ENCODE results near the gene B9D1. TPM values are rescaled to one million over a fixed set of nuclear protein-coding genes. Genes with fewer than 3 reads are reported as not detected.
A peak's percentile ranks its signal among the peaks of the same experiment; 100 is the strongest.

Gene B9D1, protein sequence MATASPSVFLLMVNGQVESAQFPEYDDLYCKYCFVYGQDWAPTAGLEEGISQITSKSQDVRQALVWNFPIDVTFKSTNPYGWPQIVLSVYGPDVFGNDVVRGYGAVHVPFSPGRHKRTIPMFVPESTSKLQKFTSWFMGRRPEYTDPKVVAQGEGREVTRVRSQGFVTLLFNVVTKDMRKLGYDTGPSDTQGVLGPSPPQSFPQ
- 5.9 TPM for total RNA-seq
- long read RNA-seq, partial matches to known transcripts = 2 of 6 reads
- long read RNA-seq, other reads (novel, unspliced or antisense) = 0 of 6 reads

DNA sequence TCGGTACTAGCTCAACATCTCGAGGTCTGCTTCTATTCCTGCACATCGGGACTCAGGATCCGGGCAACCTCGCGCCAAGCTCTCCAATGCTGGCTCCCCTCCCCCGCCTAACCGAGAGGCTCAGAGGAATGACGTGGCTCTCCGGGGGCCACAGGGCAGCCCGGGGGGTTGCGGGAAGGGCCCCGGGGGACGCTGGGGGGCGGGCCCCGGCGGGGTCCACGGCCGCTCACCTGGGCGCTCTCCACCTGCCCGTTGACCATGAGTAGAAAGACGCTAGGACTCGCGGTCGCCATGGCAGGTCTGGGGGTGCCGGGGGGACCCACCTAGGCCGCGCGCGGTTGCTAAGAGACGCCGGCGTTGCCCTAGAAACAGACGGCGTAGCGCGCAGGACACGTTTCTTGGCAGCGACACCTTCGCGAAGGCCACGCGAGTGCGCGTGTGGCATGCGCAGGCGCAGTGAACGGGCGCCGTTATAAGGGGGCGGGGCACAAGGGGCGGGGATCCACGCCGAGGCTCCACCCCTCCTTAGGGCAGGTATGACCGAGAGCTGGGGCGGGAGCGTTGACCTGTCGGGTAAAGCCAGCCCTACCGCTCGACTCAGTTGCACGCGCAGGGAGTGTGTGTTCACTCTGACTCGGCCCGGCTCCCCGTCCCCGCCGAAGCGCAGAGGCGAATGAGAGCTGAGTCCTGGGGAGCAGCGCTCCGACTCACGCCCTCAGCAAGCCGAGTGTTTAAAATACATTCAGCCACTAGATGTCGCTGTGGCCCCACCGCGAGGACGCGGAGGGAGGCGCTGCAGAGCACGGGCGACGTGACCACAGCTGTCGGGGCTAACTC, at the start of gene B9D1:
Gene B9D1 (minus strand): TSS at position 447 of the 837 bp plus-strand sequence. CDS start 154 bp downstream, at position 293.
- peak; percentile 97 for ATAC-seq
- DNase-seq = peak; percentile 96
- intact Hi-C loops (cut with micrococcal nuclease) = loop anchor here (2.0 kb wide), 1 partner anchor 84 kb away; no protein-coding TSS in a partner anchor

DNA sequence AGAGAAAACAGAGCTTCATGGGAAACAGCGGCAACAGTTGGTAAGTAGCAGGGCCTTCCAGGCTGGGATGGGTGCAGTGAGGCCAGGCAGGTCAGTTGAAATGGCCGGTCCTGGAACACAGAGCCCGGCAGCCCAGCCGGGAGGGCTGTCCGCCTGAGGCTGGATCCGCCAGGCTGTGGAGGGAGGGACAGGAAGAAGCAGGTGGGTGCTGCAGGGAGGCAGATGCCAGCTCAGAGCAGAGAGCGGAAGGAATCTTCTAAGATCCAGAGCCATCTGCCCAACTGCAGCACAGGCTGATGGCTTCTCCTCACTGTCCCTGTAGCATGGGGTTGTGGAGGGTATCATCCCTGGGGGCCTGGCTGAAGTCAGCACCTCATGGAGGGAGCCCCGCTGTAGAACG, 49.1 kb upstream of the B9D1 start:
- intact Hi-C loops (cut with micrococcal nuclease) = no loop called here
- peak; percentile 39 for ATAC-seq
- no peak for DNase-seq

DNA sequence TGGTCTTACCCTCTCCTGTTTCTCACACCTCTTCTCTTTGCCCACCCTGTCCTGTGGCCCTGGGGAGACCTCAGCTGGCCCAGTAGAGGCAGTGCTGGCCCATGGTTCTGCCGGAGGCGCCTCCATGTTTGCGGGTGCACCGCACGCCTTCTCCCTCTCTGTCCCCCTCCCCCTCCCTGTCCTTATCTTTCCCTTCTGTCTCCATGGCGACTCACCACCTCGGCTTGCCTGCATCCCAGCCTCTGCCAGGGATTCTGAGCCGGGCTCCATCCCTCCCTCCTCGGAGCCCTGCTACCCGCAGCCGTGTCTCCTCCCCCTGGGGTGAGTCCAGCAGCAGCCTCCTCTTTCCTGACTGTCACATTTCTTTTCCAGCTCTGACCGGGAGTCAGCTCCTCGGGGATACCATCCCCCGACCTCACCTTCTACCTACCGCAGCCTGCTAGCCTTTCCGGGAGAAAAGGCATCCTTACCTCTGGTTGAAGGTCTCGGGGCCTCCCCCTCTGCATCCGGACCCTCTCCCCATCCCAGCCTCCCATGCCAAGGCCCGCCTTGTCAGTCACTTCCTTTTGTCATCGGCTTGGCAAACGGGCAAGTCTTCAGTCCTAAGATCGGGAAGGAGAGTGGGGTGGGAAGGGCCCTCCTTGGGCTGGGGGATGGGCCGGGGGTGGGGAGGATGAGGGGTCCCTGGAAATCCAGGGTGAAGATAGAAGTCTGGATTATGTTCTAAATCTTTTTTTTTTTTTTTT, 48.5 kb upstream of the B9D1 start, which contains the start of gene RNF112:
Gene RNF112 (plus strand): TSS at position 358 of the 746 bp plus-strand sequence. CDS start 177 bp downstream, at position 535.
- DNase-seq (peak; percentile 60), ATAC-seq (peak; percentile 74)
- intact Hi-C loops (cut with micrococcal nuclease) = no loop called here

DNA sequence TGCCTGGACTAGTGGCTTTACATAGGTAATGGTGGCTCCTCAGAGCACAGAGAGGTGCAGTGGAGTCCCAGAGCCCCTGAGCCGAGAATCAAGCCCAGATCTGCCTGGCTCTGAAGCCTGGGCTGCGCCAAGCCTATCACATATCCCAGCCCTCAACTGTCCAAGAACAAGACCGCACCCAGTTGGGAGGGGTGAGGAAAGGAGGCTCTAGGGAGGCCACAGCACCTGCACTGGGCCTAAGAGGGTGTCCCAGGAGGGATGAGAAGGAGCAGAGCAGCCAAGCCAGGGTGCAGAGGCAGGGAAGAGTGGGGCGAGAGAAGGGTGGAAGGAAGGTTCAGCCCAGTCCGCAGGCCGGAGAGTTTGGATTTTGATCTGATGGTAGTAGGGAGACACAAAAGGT, 47.6 kb upstream of the B9D1 start:
- ATAC-seq (no peak), DNase-seq (no peak)
- intact Hi-C loops (cut with micrococcal nuclease) = no loop called here

DNA sequence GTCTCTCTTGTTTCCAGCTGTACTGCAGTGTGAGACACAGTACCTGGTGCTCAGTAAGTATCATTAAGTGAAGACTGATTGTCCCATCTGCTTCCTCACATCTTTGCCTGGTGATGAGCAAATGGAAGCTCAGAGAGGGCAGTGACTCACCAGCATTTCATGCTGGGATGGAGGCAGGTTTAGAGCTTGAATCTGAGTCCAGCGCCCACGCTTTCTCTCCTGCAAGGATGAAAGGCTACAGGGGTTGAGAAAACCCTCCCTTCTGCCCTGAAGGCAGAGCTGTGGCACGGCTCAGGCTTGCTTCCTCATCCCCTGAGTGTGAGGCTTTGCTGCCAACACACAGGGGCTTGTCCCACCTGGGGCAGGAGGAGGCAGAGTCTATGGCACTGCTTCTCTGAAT, 47.0 kb upstream of the B9D1 start:
- ATAC-seq (no peak), DNase-seq (no peak)
- intact Hi-C loops (cut with micrococcal nuclease) = no loop called here

DNA sequence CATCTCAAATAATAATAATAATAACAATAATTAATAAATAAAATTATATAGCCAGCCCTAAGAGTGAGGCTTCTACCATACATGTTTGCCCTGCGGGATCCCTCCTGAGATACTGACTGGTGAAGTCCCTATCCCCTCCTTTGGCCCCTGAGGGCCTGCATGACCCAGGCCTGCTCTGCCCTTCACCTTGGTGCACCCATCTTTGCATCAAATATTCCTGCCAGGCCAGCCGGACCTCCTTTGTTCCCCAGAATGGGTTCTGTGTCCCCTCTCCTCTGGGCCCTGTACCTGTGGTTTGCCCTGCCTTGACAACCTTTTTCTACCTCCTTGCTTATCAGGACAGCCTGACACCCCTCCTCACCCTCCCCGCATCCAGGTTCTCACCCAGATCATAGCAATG, 46.5 kb upstream of the B9D1 start:
- intact Hi-C loops (cut with micrococcal nuclease) = no loop called here
- DNase-seq (no peak), ATAC-seq (no peak)

DNA sequence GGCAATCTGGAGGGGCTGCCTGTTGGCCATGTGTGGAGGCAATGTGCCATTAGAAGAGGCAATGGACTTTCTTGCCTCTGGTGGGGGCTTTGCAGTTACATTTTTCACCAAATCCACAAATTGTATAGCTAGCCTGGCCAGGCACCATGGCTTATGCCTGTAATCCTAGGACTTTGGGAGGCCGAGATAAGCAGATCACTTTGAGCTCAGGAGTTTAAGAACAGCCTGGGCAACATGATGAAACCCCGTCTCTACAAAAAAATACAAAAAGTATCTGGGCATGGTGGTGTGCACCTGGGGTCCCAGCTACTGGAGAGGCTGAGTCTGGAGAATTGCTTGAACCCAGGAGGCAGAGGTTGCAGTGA, 45.8 kb upstream of the B9D1 start:
- intact Hi-C loops (cut with micrococcal nuclease) = no loop called here
- no peak for DNase-seq
- no peak for ATAC-seq

DNA sequence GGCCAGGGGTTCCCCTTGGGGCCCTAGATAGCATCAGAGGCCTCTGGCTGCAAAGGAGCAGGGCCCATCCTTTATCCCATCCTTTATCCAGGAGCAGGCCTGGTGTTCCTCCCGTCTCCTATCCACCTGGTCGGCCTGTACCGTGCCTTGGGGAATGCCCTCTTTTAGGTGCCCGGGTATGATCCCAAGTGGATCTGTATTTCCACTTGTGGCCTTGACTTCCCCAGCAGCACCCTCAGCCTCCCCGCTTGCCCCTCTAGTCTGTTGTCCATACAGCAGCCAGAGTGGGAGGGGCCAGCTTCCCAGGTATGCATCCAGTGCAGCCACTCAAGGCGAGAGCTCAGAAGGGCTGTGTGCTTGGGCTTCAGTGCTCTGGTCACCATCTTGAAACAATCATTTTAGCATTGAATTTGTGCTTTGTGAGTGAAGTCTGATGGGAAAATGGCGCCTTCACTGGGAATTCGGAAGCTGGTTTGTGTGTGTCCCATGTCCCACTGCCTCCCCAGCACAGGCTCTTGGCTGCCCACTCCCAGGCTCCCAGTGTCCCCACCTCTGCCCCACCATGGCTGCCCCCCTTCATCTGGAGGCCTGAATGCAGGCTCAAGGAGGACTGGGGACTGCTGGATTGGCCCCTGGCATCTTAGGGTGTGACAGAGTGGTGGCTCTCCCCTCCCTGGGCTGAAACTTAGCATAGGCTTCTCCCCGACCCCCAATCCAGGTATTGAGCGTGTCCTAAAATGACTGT, 45.2 kb upstream of the B9D1 start:
- intact Hi-C loops (cut with micrococcal nuclease) = no loop called here
- no peak for DNase-seq
- no peak for ATAC-seq

DNA sequence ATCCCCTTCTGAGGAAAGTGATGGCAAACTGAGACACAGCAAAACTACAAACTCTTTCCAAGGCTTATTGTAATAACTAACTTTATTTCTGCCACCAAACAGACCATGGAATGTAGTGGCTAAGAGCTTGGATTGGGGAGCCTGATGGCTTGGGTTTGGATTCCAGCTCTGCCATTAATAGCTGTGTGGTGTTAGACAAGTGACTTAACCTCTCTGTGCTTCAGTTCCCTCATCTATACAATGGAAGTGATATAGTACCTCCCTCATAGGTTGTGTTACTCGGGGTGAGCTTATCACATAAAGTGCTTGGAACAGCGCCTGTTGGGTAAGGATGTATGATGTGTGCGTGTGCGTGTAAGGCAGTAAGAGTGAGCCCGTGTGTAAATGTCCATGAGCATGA, 42.6 kb upstream of the B9D1 start:
- no peak for ATAC-seq
- no peak for DNase-seq
- intact Hi-C loops (cut with micrococcal nuclease) = no loop called here

DNA sequence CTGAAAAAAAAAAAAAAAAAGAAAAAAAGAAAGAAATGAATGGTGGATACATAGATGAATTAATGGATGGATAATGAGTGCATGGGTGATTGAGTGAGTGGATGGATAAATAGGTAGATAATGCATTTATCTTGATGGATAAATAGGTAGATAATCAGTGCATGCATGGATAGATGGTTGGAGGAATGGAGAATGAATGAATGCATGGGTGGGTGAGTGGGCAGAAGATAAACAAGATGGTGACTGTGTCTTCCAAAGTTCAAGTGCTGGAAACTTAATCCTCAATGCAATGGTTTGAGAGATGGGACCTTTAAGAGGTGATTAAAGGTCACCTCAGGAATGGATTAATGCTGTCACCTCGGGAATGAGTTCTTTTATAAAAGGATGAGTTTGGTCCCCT, 41.7 kb upstream of the B9D1 start:
- ATAC-seq (no peak), DNase-seq (no peak)
- intact Hi-C loops (cut with micrococcal nuclease) = no loop called here

DNA sequence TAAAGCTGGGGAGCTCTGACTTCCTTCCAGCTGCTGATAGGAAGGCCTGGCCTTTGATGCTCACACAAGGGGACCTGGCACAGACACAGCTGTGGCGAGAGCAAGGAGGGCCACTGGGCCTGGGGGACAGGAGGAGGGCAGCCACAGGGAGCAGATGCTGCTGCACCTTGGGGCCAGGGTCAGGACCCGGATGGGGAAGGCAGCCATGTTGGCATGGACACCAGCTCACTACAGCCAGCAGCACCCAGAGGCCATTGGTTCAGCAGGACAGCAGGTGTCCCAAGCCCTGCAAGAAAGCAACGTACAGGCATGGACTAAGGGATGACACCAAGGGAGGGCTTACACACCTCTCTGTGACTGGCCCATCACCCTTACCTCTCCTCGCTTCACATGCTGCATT, 40.5 kb upstream of the B9D1 start:
- DNase-seq (no peak), ATAC-seq (no peak)
- intact Hi-C loops (cut with micrococcal nuclease) = no loop called here

DNA sequence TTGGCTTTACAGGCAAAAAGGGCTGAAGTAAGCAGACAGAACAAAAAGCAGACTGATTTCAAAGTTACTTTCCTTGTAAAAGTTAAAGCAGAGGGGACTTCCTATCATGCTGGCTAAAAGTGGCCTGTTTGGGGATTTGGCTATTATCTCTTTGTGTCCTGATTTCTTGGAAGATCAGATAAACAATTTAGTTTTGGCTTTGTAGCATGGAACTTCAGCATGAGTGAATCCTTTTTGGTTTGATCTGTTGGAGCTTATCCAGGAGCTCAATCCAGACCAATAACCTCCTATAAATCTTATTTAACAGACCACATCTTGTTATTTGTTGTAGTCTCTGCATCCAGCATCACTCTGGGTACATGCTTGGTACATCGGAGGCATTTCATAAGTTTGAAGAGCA, 39.6 kb upstream of the B9D1 start:
- no peak for DNase-seq
- intact Hi-C loops (cut with micrococcal nuclease) = no loop called here
- no peak for ATAC-seq

DNA sequence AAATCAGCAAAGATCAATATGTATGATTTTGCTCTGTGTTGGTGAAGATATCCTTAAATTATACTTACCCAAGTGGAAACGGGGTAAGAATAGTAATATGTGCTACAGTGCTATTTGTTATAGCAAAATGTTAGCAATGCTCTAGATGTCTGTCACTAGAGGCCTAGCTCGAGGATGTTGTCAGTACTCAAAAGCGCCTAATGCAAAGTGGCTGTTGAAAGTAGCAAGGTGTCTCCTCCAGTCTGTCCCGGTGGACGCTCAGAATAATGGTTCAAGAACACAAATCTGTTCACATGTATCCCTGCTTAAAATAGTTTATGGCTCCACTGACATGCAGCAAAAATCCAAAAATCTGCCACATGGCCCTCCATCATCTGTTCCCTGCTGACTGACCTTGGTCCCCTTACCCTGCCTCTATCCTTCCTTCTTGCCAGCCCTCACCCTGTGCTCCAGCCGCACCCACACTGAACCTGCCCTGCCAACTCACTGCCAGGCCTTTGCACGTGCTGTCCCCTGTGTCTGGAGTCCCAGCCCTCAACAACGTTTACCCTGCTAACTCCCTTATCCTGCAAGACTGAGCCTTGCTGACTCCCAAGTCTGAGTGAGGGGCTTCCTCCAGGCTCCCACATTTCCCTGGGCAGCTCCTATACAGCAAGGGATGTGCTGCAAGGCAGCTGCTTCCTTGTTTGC, 38.9 kb upstream of the B9D1 start:
- ATAC-seq (peak; percentile 27), DNase-seq (no peak)
- intact Hi-C loops (cut with micrococcal nuclease) = no loop called here

DNA sequence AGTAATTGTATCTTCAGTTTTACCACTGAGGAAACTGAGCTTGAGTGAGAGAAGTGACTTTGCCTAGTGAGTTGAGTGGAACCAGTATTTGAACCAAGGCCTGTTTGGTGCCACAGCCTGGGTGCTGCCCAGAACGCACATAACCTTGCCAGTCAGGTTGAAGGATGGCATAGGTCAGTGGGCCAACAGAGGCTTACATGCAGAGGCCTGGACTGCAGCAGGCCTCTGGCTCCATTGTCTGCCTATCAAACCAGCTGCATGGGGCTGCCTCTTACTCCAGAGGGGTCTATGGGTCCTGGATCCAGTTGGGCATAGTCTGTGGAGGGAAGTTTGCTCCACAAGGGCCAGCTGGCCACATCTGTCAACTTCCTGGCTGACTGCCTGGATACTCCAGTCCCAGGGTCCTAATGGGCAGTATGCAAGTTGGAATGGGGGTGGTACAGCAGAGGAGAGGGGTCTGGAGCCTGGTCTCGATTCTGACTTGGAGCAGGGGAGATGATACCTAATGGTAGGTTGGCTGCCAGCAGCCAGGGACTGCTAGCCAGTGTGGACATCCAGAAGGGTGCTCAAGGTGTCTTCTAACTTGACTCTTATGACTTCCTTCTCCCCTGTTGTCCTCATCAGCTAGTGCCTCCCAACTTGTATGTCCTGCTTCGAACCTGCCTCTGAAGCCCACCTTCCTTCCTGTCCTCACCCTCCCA, 37.4 kb upstream of the B9D1 start:
- intact Hi-C loops (cut with micrococcal nuclease) = no loop called here
- ATAC-seq = no peak
- no peak for DNase-seq

DNA sequence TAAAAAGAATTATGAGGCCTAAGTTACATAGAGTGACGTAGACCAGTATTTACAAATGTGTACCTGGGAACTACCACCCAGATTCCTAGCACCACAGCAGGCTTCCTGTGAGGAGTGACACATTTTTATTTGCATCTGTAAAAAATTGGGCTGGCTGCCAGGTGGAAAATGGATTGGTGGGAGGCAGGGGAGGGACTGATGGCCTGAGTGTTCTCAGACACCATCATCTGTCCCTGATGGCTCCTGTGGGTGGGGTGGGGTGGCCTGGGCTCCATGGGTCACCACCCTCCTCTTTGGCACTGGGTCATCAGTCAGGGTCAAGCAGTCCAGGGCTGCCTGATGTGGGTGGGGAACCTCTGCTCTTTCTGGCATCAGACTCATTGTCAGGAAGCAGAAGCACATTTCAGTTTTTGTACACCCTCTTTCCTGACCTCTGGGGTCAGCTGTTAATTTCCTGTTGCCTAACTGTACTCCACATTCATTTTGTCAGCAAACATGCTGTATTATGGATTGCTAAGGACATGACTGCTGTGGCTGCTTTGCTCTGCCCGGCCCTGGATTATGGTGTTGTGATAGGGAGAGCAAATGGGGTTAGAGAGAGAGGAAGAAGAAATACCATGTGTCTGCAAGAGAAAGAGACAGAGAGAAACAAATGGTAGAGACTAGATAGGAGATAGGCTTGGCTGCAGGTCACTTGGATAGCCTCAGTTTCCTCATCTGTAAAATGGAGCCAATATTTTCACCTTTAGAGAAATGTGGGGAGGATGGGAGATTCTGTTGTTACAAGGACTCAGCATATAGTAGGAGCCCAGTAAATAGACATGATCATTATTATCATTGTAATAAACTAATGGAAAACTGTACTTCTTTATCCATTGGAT, 36.0 kb upstream of the B9D1 start:
- ATAC-seq (peak; percentile 91), DNase-seq (peak; percentile 66)
- intact Hi-C loops (cut with micrococcal nuclease) = no loop called here

DNA sequence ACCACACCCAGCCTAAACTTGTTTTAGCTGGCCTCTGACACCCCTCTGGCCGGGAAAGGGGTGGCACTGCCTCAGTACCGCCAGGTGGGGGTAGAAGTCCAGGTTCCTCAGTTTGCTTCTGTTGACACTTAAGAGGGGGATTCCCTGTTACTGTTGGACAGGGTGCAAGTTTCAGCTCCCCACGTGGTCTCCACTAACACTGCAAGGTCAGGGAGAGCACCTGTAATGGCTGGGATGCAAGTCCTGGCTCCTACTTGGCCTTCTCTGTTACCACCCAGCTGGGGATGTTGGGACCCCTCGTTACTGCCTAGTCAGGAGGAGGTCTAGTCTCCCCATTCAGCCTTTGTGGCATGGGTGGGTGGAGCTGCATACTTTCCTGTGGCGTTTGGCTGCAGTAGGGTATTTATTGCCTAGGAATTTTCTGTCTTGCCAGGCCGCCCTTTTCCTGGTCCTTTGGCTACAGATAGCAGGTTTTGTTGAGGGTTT, 35.1 kb upstream of the B9D1 start:
- DNase-seq (no peak), ATAC-seq (no peak)
- intact Hi-C loops (cut with micrococcal nuclease) = no loop called here

DNA sequence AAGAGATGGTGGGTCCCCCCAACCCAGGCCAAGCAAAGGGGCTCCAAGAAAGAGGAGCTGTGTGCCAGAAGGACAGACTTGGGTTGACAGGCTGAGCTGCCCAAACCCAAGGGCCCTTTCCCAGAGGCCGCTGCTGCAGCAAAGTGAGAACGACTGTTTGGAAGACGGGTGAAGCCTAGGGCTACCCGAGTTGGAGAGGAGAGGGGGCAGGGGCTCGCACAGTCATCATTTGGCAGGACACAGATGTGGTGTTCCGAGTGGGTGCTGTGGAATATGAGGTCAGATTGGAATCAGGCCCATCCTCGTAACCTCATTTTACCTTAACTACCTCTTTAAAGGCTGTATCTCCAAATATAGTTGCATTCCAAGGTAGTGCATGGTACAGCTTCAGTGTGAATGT, 29.8 kb upstream of the B9D1 start:
- DNase-seq (no peak), ATAC-seq (no peak)
- intact Hi-C loops (cut with micrococcal nuclease) = no loop called here

Data from left ventricle myocardium superior (tissue), 1 donor.